PC-9 (cell line): Measurements from ENCODE around the gene ACTR3. TPM values are rescaled to one million over a fixed set of nuclear protein-coding genes. Genes with fewer than 3 reads are reported as not detected.
A peak's percentile ranks its signal among the peaks of the same experiment; 100 is the strongest.

ENCODE experiments used
- BruUV-seq: library from RNA; stranded (reverse); fragments of 400-500 nt; replicated peaks from 2 replicates; lab custom pipeline; 2021; lab: Mats Ljungman, UMichigan
- CTCF ChIA-PET: fragments of 300-600 bp; sonication (Branson Sonifier 250); formaldehyde crosslinking; loops from one replicate; lab custom pipeline; 2022; ENCODE audit warnings: antibody characterized with exemption; lab: Charles Lee
- POLR2A ChIA-PET: fragments of 300-600 bp; sonication (Branson Sonifier 250); formaldehyde crosslinking; loops from one replicate; lab custom pipeline; 2022; ENCODE audit warnings: antibody characterized with exemption; ENCODE audit not compliant: unreplicated experiment; lab: Charles Lee
- DNase-seq, 2 experiments: peaks; one replicate each; pipeline versions ENCODE4 v3.0.0 to v3.0.0-alpha.2; 2015 to 2022; ENCODE audit warnings: mixed read lengths in 1 of 2
- H2AFZ ChIP-seq: fragments of 200-600 bp; sonication (generic); 2 replicates; pipeline ENCODE4 v1.8.1; 2017; ENCODE audit warnings: antibody characterized with exemption
- H3F3A ChIP-seq: fragments of 200-600 bp; sonication (generic); 2 replicates; pipeline ENCODE4 v1.8.1; 2017; ENCODE audit warnings: antibody characterized with exemption, mild to moderate bottlenecking, low read depth; ENCODE audit not compliant: insufficient read depth
- H3K27ac ChIP-seq: fragments of 200-600 bp; sonication (generic); 2 replicates; pipeline ENCODE4 v1.6.1; 2016; ENCODE audit warnings: mixed run types
- H3K27me3 ChIP-seq: fragments of 200-600 bp; sonication (generic); 2 replicates; pipeline ENCODE4 v1.6.1; 2016; ENCODE audit warnings: low read depth, mixed run types; ENCODE audit not compliant: insufficient read depth
- H3K36me3 ChIP-seq: fragments of 200-600 bp; sonication (generic); 2 replicates; pipeline ENCODE4 v1.6.1; 2016; ENCODE audit warnings: low read depth, mixed run types
- H3K4me1 ChIP-seq: fragments of 200-600 bp; sonication (generic); replicated peaks from 2 replicates; pipeline ENCODE4 v1.6.1; 2016; ENCODE audit warnings: mixed run types; ENCODE audit not compliant: insufficient read depth
- H3K4me2 ChIP-seq: fragments of 200-600 bp; sonication (generic); 2 replicates; pipeline ENCODE4 v1.6.1; 2017; ENCODE audit warnings: mixed run types
- H3K4me3 ChIP-seq: fragments of 200-600 bp; sonication (generic); 2 replicates; pipeline ENCODE4 v1.6.1; 2016; ENCODE audit warnings: mixed run types
- H3K79me2 ChIP-seq: fragments of 200-600 bp; sonication (generic); 2 replicates; pipeline ENCODE4 v1.6.1; 2017; ENCODE audit warnings: low read depth, mixed run types
- H3K9me2 ChIP-seq: fragments of 200-600 bp; sonication (generic); 2 replicates; pipeline ENCODE4 v1.8.1; 2017; ENCODE audit warnings: mild to moderate bottlenecking; ENCODE audit not compliant: insufficient read depth
- H3K9me3 ChIP-seq: fragments of 200-600 bp; sonication (generic); 2 replicates; pipeline ENCODE4 v1.8.1; 2016; ENCODE audit warnings: low read depth; ENCODE audit not compliant: insufficient read depth
- H4K20me1 ChIP-seq: fragments of 200-600 bp; sonication (generic); 2 replicates; pipeline ENCODE4 v1.8.1; 2017; ENCODE audit not compliant: insufficient read depth
- EZH2 ChIP-seq: fragments of 200-600 bp; sonication (generic); IDR thresholded peaks from 2 replicates; pipeline ENCODE4 v1.8.0; 2017; ENCODE audit warnings: antibody characterized with exemption, low read depth
- intact Hi-C: fragments of 100-400 bp; cut with micrococcal nuclease; formaldehyde crosslinking; loops from one replicate; pipeline ENCODE4 v1.10.0; 2022; ENCODE audit not compliant: unreplicated experiment
- total RNA-seq: library from RNA; stranded (reverse); gene quantifications from 2 replicates; pipeline ENCODE4 v1.2.3, GENCODE V29; 2021
- TF ChIP-seq, protein P1 (sequence below): fragments of 200-600 bp; sonication (generic); conservative IDR thresholded peaks from 2 replicates; pipeline ENCODE4 v1.6.1; 2017; ENCODE audit warnings: mixed run types, antibody characterized with exemption, mild to moderate bottlenecking, moderate library complexity

The ACTR3 gene
- total RNA-seq, 1 experiment from 2014 or later: 222 TPM

DNA sequence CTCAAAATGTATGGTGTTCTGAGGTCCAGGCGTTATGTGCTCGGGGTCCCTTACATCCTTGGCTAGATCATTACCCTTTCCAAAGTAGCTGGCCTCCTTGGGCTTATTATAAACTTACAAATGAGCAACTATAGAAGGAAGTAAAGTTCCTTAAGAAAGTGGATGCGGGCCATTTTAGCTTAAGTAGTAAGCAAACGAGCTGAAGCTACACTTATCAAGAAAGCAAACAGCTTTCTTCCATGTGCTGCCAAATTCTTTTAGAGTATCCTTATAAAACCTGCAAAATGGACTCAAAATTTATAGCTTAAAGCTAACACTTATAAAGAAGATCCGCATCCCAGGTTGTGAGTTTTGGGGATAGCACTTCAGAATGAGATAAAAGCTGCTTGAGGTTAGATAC lies 75.3 kb downstream of the ACTR3 start:
- POLR2A ChIA-PET: no interaction called here
- CTCF ChIA-PET: no interaction called here
- H3K4me1 ChIP-seq: peaks cover 21% of the 10 kb centered on the region
- no peaks in the 10 kb centered on the region for H3K79me2 ChIP-seq
- no peaks in the 10 kb centered on the region for H3K27me3 ChIP-seq
- H4K20me1 ChIP-seq: no peaks in the 10 kb centered on the region
- no peaks in the 10 kb centered on the region for H3K36me3 ChIP-seq
- no peak overlapping the region for H3K4me3 ChIP-seq
- intact Hi-C loops: no loop called here
- DNase-seq: no peak
- no peak overlapping the region for H3K27ac ChIP-seq
- TF ChIP-seq EZH2: no peak
- TF ChIP-seq, protein P1, sequence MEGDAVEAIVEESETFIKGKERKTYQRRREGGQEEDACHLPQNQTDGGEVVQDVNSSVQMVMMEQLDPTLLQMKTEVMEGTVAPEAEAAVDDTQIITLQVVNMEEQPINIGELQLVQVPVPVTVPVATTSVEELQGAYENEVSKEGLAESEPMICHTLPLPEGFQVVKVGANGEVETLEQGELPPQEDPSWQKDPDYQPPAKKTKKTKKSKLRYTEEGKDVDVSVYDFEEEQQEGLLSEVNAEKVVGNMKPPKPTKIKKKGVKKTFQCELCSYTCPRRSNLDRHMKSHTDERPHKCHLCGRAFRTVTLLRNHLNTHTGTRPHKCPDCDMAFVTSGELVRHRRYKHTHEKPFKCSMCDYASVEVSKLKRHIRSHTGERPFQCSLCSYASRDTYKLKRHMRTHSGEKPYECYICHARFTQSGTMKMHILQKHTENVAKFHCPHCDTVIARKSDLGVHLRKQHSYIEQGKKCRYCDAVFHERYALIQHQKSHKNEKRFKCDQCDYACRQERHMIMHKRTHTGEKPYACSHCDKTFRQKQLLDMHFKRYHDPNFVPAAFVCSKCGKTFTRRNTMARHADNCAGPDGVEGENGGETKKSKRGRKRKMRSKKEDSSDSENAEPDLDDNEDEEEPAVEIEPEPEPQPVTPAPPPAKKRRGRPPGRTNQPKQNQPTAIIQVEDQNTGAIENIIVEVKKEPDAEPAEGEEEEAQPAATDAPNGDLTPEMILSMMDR: no peak
- no peak overlapping the region for H2AFZ ChIP-seq
- no TSS peak for BruUV-seq
- H3K4me2 ChIP-seq: no peak overlapping the region
- no peaks in the 10 kb centered on the region for H3K9me3 ChIP-seq
- peaks cover 20% of the 10 kb centered on the region; the same call in 1 of the 2 replicates for H3F3A ChIP-seq
- H3K9me2 ChIP-seq: no peaks in the 10 kb centered on the region

DNA sequence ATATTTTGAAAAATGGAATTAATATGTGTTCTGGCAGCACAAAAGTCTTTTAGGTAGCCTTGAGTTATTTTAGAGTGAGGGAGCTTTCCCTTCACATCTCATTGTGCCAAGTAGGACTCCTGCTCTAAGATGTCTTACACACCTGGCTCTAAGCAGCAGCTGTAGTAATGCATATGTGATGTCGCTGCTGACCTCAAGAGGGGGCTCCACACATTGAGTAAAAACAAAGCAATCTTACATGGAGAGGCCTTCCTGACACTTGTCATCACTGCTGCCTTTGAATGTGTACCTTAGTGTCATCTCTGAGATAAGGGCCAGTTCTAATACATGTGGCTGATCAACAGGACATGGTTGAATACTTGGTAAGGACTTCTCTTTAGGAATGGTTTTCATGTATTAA lies 75.8 kb downstream of the ACTR3 start:
- POLR2A ChIA-PET: interaction anchor here (0.5 kb wide), 1 partner anchor 206 kb away, joined by 6 read pairs; no protein-coding TSS in a partner anchor

DNA sequence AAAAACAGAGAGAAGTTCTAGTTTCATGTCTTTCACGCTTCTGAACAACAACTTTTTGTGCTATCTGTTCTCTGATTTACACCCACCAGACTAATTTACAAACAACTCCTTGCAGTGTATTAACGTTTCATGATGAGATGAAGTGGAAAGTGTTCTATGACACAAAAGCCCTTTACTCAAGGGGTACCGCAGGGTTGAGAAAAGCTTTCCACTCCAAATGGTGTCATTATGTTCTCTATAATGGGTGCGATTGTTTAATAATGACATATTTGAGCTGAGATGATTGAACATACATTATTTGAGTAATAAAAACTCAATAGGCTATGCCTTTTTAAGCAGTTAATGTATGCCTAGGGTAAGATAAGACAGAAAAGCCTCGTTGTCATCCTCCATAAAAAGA lies 76.3 kb downstream of the ACTR3 start:
- DNase-seq: no peak
- no peaks in the 10 kb centered on the region for H3K79me2 ChIP-seq
- intact Hi-C loops: no loop called here
- H3K9me2 ChIP-seq: no peaks in the 10 kb centered on the region
- no peak for TF ChIP-seq EZH2
- TF ChIP-seq, protein P1: no peak
- no peak overlapping the region for H3K4me2 ChIP-seq
- peaks cover 21% of the 10 kb centered on the region for H3K4me1 ChIP-seq
- no peaks in the 10 kb centered on the region for H3K9me3 ChIP-seq
- H2AFZ ChIP-seq: no peak overlapping the region
- no peaks in the 10 kb centered on the region for H4K20me1 ChIP-seq
- H3K36me3 ChIP-seq: no peaks in the 10 kb centered on the region
- BruUV-seq: no TSS peak
- POLR2A ChIA-PET: interaction anchor here (0.5 kb wide), 1 partner anchor 206 kb away, joined by 6 read pairs; no protein-coding TSS in a partner anchor
- H3K27ac ChIP-seq: no peak overlapping the region
- no peak overlapping the region for H3K4me3 ChIP-seq
- no peaks in the 10 kb centered on the region for H3K27me3 ChIP-seq
- H3F3A ChIP-seq: peaks cover 20% of the 10 kb centered on the region; the same call in 1 of the 2 replicates
- CTCF ChIA-PET: no interaction called here

More for the DNA sequence above, 75.8 kb downstream of the ACTR3 start:
- intact Hi-C loops: no loop called here
- no TSS peak for BruUV-seq
- no peaks in the 10 kb centered on the region for H3K27me3 ChIP-seq
- no peaks in the 10 kb centered on the region for H3K9me3 ChIP-seq
- no peaks in the 10 kb centered on the region for H3K36me3 ChIP-seq
- H3F3A ChIP-seq: peaks cover 20% of the 10 kb centered on the region; the same call in 1 of the 2 replicates
- no peak overlapping the region for H3K4me2 ChIP-seq
- H3K27ac ChIP-seq: no peak overlapping the region
- H2AFZ ChIP-seq: no peak overlapping the region
- H3K4me1 ChIP-seq: peaks cover 21% of the 10 kb centered on the region
- H3K79me2 ChIP-seq: no peaks in the 10 kb centered on the region
- no peaks in the 10 kb centered on the region for H4K20me1 ChIP-seq
- no peak overlapping the region for H3K4me3 ChIP-seq
- no peaks in the 10 kb centered on the region for H3K9me2 ChIP-seq
- TF ChIP-seq, protein P1: peak; percentile 55; the same call in 1 of the 2 replicates
- TF ChIP-seq EZH2: no peak
- DNase-seq: no peak
- CTCF ChIA-PET: no interaction called here
